Left lobe of liver (tissue), 2 donors: ENCODE results near the gene LCOR. TPM values are rescaled to one million over a fixed set of nuclear protein-coding genes. Genes with fewer than 3 reads are reported as not detected.
"Not testable (repeated sequence)": the region's sequence is repeated elsewhere in the genome, so short reads cannot be mapped to it uniquely, and the experiment has no call there.

Experiments
- ATAC-seq: fragments of 200-7000 bp; cut with Tn5 transposase; one replicate; pipeline ENCODE4 v1.9.1; 2020; ENCODE audit warnings: mild to moderate bottlenecking, moderate library complexity
- DNase-seq: peaks from one replicate; pipeline ENCODE4 v3.0.0-alpha.2; 2020; ENCODE audit warnings: low spot score
- total RNA-seq: library from RNA; stranded (reverse); gene quantifications from one replicate; pipeline ENCODE4 v1.2.1, GENCODE V29; 2021
- donor health status: DM: no; HTN: no; CAD: no; lungs with moderate emphysema.
- donor health status: DM: no; HTN: yes; CAD: no.

Gene LCOR
- total RNA-seq, 1 donor from 2014 or later: 9.2 TPM

DNA sequence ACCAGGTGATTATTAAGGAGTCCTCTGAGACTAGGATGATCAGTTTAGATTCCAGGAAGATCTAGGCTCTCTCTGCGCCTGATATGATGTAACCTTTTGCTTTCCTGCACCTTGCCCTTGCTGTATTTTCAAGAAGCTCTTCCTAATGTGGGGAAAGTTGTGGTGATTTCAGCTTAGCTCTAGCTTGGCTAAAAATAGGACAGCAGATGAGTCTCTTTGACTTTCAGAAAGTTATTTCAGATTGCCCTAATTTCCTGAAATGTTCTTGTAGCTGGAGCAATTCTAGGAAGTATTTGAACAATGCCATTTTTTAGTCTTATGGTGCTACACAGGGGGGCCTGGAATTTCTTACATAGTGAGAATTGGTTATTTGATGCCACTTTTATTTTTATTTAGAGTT, 3.8 kb downstream of the LCOR start:
- no peak for DNase-seq
- no peak for ATAC-seq

- DNase-seq: no peak
- no peak for ATAC-seq
These were observed 6.4 kb downstream of the LCOR start for GRCh38 chr10:96838529-96838928.

GRCh38 chr10:96840841-96841518, 8.9 kb downstream of the LCOR start:
- DNase-seq (no peak), ATAC-seq (no peak)

- peak; percentile 65 for DNase-seq
These were observed 11.0 kb downstream of the LCOR start for GRCh38 chr10:96842896-96843723.

DNA sequence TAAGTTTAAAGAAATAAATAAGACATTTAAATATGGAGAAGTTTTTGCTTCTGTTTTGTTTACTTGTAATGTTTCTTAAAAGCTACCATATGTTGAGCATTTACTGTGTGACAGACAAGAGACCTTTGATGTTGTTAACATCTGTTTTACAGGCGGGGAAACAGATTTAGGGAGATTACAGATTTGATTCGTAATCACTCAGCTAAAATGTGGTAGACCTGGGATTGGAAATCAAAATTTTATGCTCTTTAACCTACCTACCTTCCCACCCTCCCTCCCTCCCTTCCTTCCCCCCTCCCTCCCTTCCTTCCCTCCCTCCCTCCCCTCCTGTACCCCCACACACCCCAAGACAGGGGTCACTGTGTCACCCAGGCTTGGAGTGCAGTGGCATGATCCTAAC, 11.7 kb downstream of the LCOR start:
- DNase-seq (no peak), ATAC-seq (no peak)

More at GRCh38 chr10:96842896-96843723, 11.0 kb downstream of the LCOR start:
- peak; percentile 94 for ATAC-seq

- ATAC-seq (no peak), DNase-seq (no peak)
These were observed 14.3 kb downstream of the LCOR start for GRCh38 chr10:96846395-96846794.

- ATAC-seq (no peak), DNase-seq (no peak)
These were observed 14.8 kb downstream of the LCOR start for GRCh38 chr10:96846926-96847325.

DNA sequence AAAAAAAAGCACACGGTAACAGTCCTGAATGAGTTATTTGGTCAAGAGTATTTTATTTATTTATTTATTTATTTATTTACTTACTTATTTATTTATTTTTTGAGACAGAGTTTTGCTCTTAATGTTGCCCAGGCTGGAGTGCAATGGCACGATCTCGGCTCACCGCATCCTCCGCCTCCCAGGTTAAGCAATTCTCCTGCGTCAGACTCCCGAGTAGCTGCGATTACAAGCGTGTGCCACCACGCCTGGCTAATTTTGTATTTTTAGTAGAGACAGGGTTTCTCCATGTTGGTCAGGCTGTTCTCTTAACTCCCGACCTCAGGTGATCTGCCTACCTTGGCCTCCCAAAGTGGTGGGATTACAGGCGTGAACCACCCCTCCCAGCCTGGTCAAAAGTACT, 15.3 kb downstream of the LCOR start:
- not testable (repeated sequence) for DNase-seq, ATAC-seq

- DNase-seq (no peak), ATAC-seq (no peak)
These were observed 18.0 kb downstream of the LCOR start for GRCh38 chr10:96850113-96850512.

- no peak for DNase-seq
- ATAC-seq: no peak
These were observed 18.7 kb downstream of the LCOR start for GRCh38 chr10:96850825-96851224.

DNA sequence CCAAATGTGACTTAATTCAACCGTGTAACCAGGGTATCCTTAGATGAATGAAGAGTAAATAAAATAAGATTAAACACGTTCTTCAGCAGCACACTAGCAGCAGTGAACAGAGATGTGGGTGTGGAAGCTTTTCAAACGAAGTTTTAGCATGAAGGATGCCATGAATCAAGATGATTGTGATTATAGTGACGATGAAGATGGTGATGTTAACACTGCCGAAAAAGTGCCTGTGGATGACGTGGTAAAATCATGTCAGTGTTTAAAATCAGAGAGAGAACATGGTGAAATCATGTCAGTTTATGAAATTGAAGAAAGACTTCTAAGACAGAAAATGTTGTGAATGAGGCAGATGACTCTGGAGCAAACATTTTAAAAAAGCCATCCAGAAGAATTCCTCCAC, 19.2 kb downstream of the LCOR start:
- no peak for ATAC-seq
- DNase-seq: no peak

GRCh38 chr10:96856317-96856716, 24.2 kb downstream of the LCOR start:
- ATAC-seq: no peak

GRCh38 chr10:96857301-96858012, 25.4 kb downstream of the LCOR start:
- ATAC-seq (no peak), DNase-seq (no peak)

More at GRCh38 chr10:96856317-96856716, 24.2 kb downstream of the LCOR start:
- DNase-seq: no peak

DNA sequence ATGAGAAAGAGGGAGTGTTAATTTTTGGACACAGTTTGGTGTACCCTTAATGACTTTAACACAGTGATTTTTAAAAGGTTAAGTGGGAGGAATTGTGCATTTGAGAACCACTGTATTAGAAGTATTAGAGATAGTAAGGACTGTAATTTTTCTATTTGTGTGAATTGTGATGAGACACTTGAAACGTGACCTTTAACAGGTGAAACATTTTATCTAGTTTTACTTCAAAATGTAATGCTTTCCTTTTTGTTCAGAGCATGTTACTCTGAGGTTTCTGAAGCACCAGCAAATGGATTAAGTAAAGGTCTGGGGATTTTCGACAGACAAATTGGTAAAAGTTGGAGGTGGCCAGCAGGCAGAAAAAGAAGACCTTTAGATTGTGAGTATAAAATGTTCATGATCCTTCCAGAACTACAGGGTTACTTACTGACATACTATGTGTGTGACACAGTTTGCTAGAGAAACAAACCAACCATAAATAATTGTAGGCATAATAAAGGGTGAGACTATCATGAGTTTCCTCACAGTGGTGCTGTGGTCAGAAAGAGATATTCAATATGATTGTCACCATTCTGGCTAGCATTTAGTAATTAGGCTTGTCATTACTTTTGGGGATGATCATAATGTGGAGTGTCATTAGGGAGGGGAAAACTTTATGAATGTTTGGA, 26.1 kb downstream of the LCOR start:
- DNase-seq (no peak), ATAC-seq (no peak)

DNA sequence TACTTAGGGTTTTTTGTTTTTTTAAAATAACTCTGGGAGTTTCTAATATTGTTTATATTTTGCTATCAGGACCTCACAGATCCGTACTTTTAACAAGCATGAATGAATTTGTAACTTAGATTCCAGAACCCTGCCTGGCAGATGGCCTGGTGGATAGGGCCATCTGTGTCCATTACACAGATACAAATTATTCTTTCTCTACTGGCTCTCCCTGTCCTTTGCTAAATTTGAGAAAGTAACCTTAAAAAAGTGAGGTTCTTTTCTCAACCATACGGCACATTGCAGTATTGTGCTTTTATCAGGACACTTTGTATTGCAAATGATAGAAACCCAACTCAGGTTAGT, 26.6 kb downstream of the LCOR start:
- ATAC-seq (no peak), DNase-seq (no peak)

DNA sequence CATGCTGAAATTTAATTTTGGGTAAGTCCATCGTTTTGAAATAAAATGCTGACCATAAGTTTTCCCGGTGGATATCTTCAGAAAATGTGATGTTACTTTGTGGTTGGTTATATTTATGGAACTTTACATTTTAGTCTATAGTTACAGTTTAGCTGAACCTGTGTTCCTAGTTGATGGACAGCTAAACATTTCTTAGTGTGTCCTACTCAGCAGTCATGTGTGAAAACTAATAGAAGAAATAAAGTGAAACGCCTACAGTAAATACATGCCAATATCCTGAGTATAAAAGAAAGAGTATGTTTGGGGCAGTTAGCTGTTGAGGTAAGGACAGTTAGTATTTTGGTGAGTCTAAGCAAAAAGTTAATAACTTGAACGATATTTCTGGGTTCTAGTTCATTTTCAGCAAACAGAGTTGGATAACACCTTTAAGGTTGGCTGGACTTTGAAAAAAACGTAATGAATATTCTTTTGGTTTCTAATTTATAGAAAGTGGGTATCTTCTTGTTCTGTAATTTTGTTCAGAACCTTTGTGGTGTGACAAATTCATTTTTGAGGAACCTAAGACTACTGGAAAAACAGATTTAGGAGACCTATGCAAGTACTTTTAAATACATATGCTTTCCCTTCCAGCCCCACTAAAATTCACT, 28.7 kb downstream of the LCOR start:
- ATAC-seq (no peak), DNase-seq (no peak)

- ATAC-seq (peak; percentile 63), DNase-seq (no peak)
These were observed 31.9 kb downstream of the LCOR start for GRCh38 chr10:96863922-96864543.

DNA sequence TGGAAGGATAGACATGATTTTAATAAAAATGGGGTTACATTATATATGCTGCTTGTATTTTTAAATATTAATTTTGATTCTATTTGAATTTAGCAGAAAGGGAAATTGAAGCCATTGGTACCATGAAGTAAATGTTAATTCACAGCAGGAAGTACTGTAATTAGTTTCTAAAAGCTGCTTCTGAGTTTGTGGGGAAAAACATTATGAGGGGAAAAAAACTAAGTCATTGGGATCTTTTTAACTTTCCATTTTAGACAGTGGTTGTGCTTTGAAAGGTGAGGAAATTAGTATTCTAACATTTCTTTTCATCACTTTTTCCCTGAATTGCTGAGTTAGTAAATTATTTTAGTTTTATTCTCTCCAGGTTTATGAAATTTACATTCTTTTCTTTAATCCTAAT, 41.0 kb downstream of the LCOR start:
- no peak for ATAC-seq
- no peak for DNase-seq

GRCh38 chr10:96873756-96874467, 41.8 kb downstream of the LCOR start:
- ATAC-seq: no peak
- DNase-seq: no peak

- peak; percentile 92 for ATAC-seq
- DNase-seq: no peak
These were observed 46.0 kb downstream of the LCOR start for GRCh38 chr10:96878057-96878456.
